Thyroid gland (tissue), 4 donors: ENCODE data around the gene SLC17A7. TPM values are rescaled to one million over a fixed set of nuclear protein-coding genes. Genes with fewer than 3 reads are reported as not detected.

ENCODE experiments used
- DNase-seq, 2 donors: peaks; one replicate each; pipeline ENCODE4 v3.0.0-alpha.2; 2019
- H3K27ac ChIP-seq, 3 donors: fragments of 200-600 bp; sonication (generic); 1 replicate in 2 of 3; 2 replicates in 1 of 3; pipeline ENCODE4 v1.5.1; 2016 to 2019; ENCODE audit warnings: mild to moderate bottlenecking in 1 of 3, moderate library complexity in 1 of 3
- H3K27me3 ChIP-seq: fragments of 200-600 bp; sonication (generic); one replicate; pipeline ENCODE4 v1.5.1; 2019
- H3K36me3 ChIP-seq, 2 donors: fragments of 200-600 bp; sonication (generic); one replicate each; pipeline ENCODE4 v1.5.1; 2016 to 2019
- H3K4me1 ChIP-seq, 2 donors: fragments of 200-600 bp; sonication (generic); one replicate each; pipeline ENCODE4 v1.5.1; 2017 to 2019
- H3K4me3 ChIP-seq, 3 donors: fragments of 200-600 bp; sonication (generic); replicated peaks in 1 of 3; 1 replicate in 2 of 3; 2 replicates in 1 of 3; pipeline ENCODE4 v1.5.1; 2016; ENCODE audit warnings: mild to moderate bottlenecking in 1 of 3
- H3K9me3 ChIP-seq: fragments of 200-600 bp; sonication (generic); one replicate; pipeline ENCODE4 v1.5.1; 2017
- CTCF ChIP-seq, 6 experiments: fragments of 200-600 bp in 3 of 6; fragments of 450-650 bp in 3 of 6; sonication (generic) in 3 of 6; IDR thresholded peaks; one replicate each; pipeline ENCODE4 v1.5.1; 2016 to 2019; ENCODE audit warnings: antibody characterized with exemption in 6 of 6, mild to moderate bottlenecking in 2 of 6, inconsistent platforms in 1 of 6, moderate library complexity in 1 of 6
- POLR2A ChIP-seq, 2 donors: fragments of 450-650 bp; IDR thresholded peaks; one replicate each; pipeline ENCODE4 v1.6.1; 2017; ENCODE audit warnings: antibody characterized with exemption in 2 of 2, mild to moderate bottlenecking in 2 of 2, moderate library complexity in 1 of 2
- WGBS, 2 donors: methylation state at CpG; one replicate each; pipeline ENCODE4 v1.1.5; 2017; 5-methylcytosine and 5-hydroxymethylcytosine counted together
- intact Hi-C: fragments of 100-400 bp; cut with DNase I; formaldehyde crosslinking; loops from one replicate; pipeline ENCODE4 v1.15.1; 2023
- total RNA-seq, 4 donors: library from RNA; depleted of rRNA; stranded (reverse); fragments of >200 nt; gene quantifications; one replicate each; pipeline ENCODE4 v1.2.3, GENCODE V29; 2016

Gene SLC17A7
- total RNA-seq, 4 donors from 2014 or later = 0.73 to 1.5 (median 1.3) TPM

GRCh38 chr19:49427339-49427738 is 14.0 kb downstream of the SLC17A7 start:
- intact Hi-C loops = no loop called here
- Histone ChIP-seq H3K4me1 (peaks cover 9 to 16% of the 10 kb centered on the region in 2 donors), H3K9me3 (no peaks in the 10 kb centered on the region), H3K27ac (no peak overlapping the region), H3K27me3 (peaks cover 62% of the 10 kb centered on the region), H3K4me3 (no peak overlapping the region), H3K36me3 (no peaks in the 10 kb centered on the region)
- no peak for TF ChIP-seq CTCF (IDR thresholded peaks at IDR 0.05)
- no peak for TF ChIP-seq POLR2A (IDR thresholded peaks at IDR 0.05)
- WGBS, 2 donors = 46 to 70% methylated on average over 3 to 10 of the region's 12 CpGs
- no peak for DNase-seq

- Histone ChIP-seq H3K4me3 (no peak overlapping the region), H3K4me1 (peaks cover 9 to 23% of the 10 kb centered on the region in 2 donors), H3K9me3 (no peaks in the 10 kb centered on the region), H3K27ac (no peak overlapping the region), H3K36me3 (no peaks in the 10 kb centered on the region), H3K27me3 (peaks cover 59% of the 10 kb centered on the region)
- intact Hi-C loops = no loop called here
- no peak for DNase-seq
- WGBS, 2 donors = 4% methylated on average over 23 to 30 of the region's 30 CpGs
- TF ChIP-seq POLR2A (IDR thresholded peaks at IDR 0.05) = no peak
- TF ChIP-seq CTCF (IDR thresholded peaks at IDR 0.05) = no peak
Observed at GRCh38 chr19:49425922-49426592, 15.3 kb downstream of the SLC17A7 start.

- Histone ChIP-seq H3K27ac (no peak within 1 kb of the TSS), H3K4me1 (peaks cover 9 to 31% of the 10 kb centered on the region in 2 donors), H3K27me3 (peaks cover 59% of the 10 kb centered on the region), H3K36me3 (no peaks in the 10 kb centered on the region), H3K9me3 (no peaks in the 10 kb centered on the region), H3K4me3 (no peak within 1 kb of the TSS)
- 48 to 55% methylated on average over 7 of the region's 7 CpGs for WGBS, 2 donors
- intact Hi-C loops = no loop called here
- TF ChIP-seq CTCF (IDR thresholded peaks at IDR 0.05) (no peak), POLR2A (IDR thresholded peaks at IDR 0.05) (no peak)
- DNase-seq = no peak
Observed at GRCh38 chr19:49425178-49425577, 16.1 kb downstream of the SLC17A7 start, which contains the start of gene GFY. TSS of gene GFY (plus strand) at chr19:49425388. CDS start at chr19:49426431, 1,043 bp downstream.

- Histone ChIP-seq H3K9me3 (no peaks in the 10 kb centered on the region), H3K4me3 (no peak overlapping the region), H3K27ac (no peak overlapping the region), H3K4me1 (peaks cover 9 to 31% of the 10 kb centered on the region in 2 donors), H3K27me3 (peaks cover 58% of the 10 kb centered on the region), H3K36me3 (no peaks in the 10 kb centered on the region)
- WGBS, 2 donors = 17 to 20% methylated on average over 3 of the region's 3 CpGs
- intact Hi-C loops = no loop called here
- no peak for TF ChIP-seq CTCF (IDR thresholded peaks at IDR 0.05)
- TF ChIP-seq POLR2A (IDR thresholded peaks at IDR 0.05) = no peak
- no peak for DNase-seq
Observed at GRCh38 chr19:49423985-49424303, 17.4 kb downstream of the SLC17A7 start.

- TF ChIP-seq POLR2A (IDR thresholded peaks at IDR 0.05) (no peak), CTCF (IDR thresholded peaks at IDR 0.05) (no peak)
- Histone ChIP-seq H3K27me3 (peaks cover 52% of the 10 kb centered on the region), H3K4me3 (no peak within 1 kb of the TSS), H3K36me3 (no peaks in the 10 kb centered on the region), H3K9me3 (no peaks in the 10 kb centered on the region), H3K4me1 (peaks cover 7 to 29% of the 10 kb centered on the region in 2 donors), H3K27ac (no peak within 1 kb of the TSS)
- intact Hi-C loops = no loop called here
- WGBS, 2 donors = 9 to 10% methylated on average over 25 to 29 of the region's 42 CpGs
- DNase-seq = no peak
Observed at GRCh38 chr19:49423071-49423984, 18.0 kb downstream of the SLC17A7 start, which contains the start of gene PTH2. TSS of gene PTH2 (minus strand) at chr19:49423441. CDS start at chr19:49423339, 102 bp downstream.
